Transverse colon (tissue), 4 donors: Measurements from ENCODE around the gene PRSS50. TPM values are rescaled to one million over a fixed set of nuclear protein-coding genes. Genes with fewer than 3 reads are reported as not detected.
A peak's percentile ranks its signal among the peaks of the same experiment; 100 is the strongest.

Experiments
- DNase-seq: peaks from one replicate; pipeline ENCODE4 v3.0.0-alpha.2; 2019
- H3K27ac ChIP-seq, 4 donors: fragments of 200-600 bp; sonication (generic); 2 replicates each; pipeline ENCODE4 v1.5.1; 2016 to 2018; ENCODE audit warnings: inconsistent platforms in 4 of 4
- H3K27me3 ChIP-seq: fragments of 200-600 bp; sonication (generic); 2 replicates; pipeline ENCODE4 v1.5.1; 2017; ENCODE audit warnings: inconsistent platforms
- H3K36me3 ChIP-seq, 4 donors: fragments of 200-600 bp; sonication (generic); 2 replicates each; pipeline ENCODE4 v1.5.1; 2017 to 2019; ENCODE audit warnings: inconsistent platforms in 4 of 4
- H3K4me1 ChIP-seq, 4 donors: fragments of 200-600 bp; sonication (generic); 2 replicates each; pipeline ENCODE4 v1.5.1; 2017 to 2020; ENCODE audit warnings: inconsistent platforms in 4 of 4
- H3K4me3 ChIP-seq, 4 donors: fragments of 200-600 bp; sonication (generic); 1 replicate in 1 of 4; 2 replicates in 3 of 4; pipeline versions ENCODE4 v1.5.1 to v1.6.1; 2017 to 2019; ENCODE audit warnings: inconsistent platforms in 4 of 4
- H3K9me3 ChIP-seq, 2 donors: fragments of 200-600 bp; sonication (generic); 2 replicates each; pipeline ENCODE4 v1.5.1; 2017 to 2019; ENCODE audit warnings: inconsistent platforms in 2 of 2
- EP300 ChIP-seq: sonication (generic); formaldehyde crosslinking; IDR thresholded peaks from one replicate; pipeline ENCODE4 v1.6.1; 2017; ENCODE audit warnings: antibody characterized with exemption, low read depth
- POLR2A ChIP-seq: fragments of 450-650 bp; IDR thresholded peaks from one replicate; pipeline ENCODE4 v1.6.1; 2016; ENCODE audit warnings: antibody characterized with exemption, mild to moderate bottlenecking, moderate library complexity
- POLR2AphosphoS5 ChIP-seq, 3 donors: sonication (generic); formaldehyde crosslinking; IDR thresholded peaks; one replicate each; pipeline ENCODE4 v1.6.1; 2016; ENCODE audit warnings: antibody characterized with exemption in 3 of 3
- WGBS, 2 donors: methylation state at CpG; one replicate each; pipeline ENCODE4 v1.1.5; 2018; ENCODE audit warnings: low coverage in 1 of 2; 5-methylcytosine and 5-hydroxymethylcytosine counted together
- in situ Hi-C, 4 donors: fragments of 200-750 bp; cut with MboI; loops; one replicate each; pipeline versions ENCODE4 v1.15.0 to v1.15.1; 2017; ENCODE audit warnings: low sequenced_read_pairs in 3 of 4, low pct_ligation_motif_present in 1 of 4, low pct_unique_long_range_greater_than_20kb in 1 of 4
- intact Hi-C: fragments of 100-400 bp; cut with DNase I; formaldehyde crosslinking; loops from one replicate; pipeline ENCODE4 v1.15.1; 2023; ENCODE audit warnings: low total_unique reads
- small RNA-seq, 4 donors: library from RNA; depleted of rRNA; stranded (forward); fragments of <200 nt; gene quantifications; one replicate each; pipeline ENCODE3, GENCODE V24; 2016
- total RNA-seq, 4 donors: library from RNA; depleted of rRNA; stranded (reverse); fragments of >200 nt; gene quantifications; one replicate each; pipeline ENCODE4 v1.1.0, GENCODE V29; 2016
- TF ChIP-seq, protein P1 (sequence below), 5 experiments: fragments of 200-600 bp in 3 of 5; fragments of 450-650 bp in 2 of 5; sonication (generic) in 3 of 5; IDR thresholded peaks; 1 replicate in 2 of 5; 2 replicates in 3 of 5; pipeline ENCODE4 v1.5.1; 2016 to 2017; ENCODE audit warnings: antibody characterized with exemption in 5 of 5, inconsistent platforms in 3 of 5, mild to moderate bottlenecking in 2 of 5, moderate library complexity in 1 of 5

The PRSS50 gene
- total RNA-seq, 4 donors from 2014 or later, result 0.14 TPM; not detected in 3

DNA sequence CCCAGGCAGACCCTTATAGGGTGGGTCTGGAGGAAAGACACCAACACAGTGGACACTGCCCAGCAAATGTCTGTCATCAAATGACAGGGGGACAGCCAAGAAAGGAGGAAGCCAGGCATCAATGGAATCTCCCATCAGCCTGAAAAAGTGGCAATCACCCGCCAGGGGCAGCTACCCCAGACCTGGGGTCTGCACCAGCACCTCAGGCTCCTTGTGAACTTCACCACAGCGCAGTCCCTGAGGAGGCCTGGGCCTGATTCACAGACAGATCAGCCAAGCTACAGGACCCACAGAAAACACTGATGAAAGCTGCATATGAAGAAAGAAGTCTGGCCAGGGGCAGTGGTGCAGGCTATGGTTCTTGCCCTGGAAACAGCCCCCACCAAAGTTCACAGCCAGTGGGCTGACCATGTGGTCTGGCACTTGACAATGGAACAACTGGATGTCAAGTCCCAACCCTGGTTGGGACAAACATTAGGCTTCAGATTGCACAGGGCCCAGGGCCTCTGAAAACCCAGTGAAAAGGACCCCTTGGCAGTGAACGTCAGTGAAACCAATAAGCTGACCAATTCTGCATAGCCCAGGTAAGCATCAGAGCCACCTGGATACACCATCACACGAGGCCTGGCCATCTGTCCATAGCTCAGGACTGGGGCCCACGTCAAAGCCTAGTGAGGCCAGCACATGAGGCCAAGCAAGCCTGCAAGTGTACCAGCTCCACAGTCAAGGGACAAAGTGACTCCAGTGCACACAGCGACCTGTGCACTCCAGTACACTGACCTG, 53.3 kb downstream of the PRSS50 start:
- WGBS, 2 donors, result 58 to 77% methylated on average over 3 to 6 of the region's 6 CpGs
- H3K27ac ChIP-seq, result no peak overlapping the region
- DNase-seq, result no peak
- peaks cover 0 to 9% (median 2%) of the 10 kb centered on the region in 4 donors for H3K4me1 ChIP-seq
- TF ChIP-seq POLR2A (no peak), POLR2AphosphoS5 (IDR thresholded peaks at IDR 0.05) (no peak)
- TF ChIP-seq, protein P1, sequence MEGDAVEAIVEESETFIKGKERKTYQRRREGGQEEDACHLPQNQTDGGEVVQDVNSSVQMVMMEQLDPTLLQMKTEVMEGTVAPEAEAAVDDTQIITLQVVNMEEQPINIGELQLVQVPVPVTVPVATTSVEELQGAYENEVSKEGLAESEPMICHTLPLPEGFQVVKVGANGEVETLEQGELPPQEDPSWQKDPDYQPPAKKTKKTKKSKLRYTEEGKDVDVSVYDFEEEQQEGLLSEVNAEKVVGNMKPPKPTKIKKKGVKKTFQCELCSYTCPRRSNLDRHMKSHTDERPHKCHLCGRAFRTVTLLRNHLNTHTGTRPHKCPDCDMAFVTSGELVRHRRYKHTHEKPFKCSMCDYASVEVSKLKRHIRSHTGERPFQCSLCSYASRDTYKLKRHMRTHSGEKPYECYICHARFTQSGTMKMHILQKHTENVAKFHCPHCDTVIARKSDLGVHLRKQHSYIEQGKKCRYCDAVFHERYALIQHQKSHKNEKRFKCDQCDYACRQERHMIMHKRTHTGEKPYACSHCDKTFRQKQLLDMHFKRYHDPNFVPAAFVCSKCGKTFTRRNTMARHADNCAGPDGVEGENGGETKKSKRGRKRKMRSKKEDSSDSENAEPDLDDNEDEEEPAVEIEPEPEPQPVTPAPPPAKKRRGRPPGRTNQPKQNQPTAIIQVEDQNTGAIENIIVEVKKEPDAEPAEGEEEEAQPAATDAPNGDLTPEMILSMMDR (IDR thresholded peaks at IDR 0.05), result no peak
- no peak overlapping the region for H3K4me3 ChIP-seq
- in situ Hi-C loops, result no loop called here
- no peaks in the 10 kb centered on the region for H3K27me3 ChIP-seq
- intact Hi-C loops, result no loop called here
- no peaks in the 10 kb centered on the region for H3K9me3 ChIP-seq
- no peaks in the 10 kb centered on the region for H3K36me3 ChIP-seq

DNA sequence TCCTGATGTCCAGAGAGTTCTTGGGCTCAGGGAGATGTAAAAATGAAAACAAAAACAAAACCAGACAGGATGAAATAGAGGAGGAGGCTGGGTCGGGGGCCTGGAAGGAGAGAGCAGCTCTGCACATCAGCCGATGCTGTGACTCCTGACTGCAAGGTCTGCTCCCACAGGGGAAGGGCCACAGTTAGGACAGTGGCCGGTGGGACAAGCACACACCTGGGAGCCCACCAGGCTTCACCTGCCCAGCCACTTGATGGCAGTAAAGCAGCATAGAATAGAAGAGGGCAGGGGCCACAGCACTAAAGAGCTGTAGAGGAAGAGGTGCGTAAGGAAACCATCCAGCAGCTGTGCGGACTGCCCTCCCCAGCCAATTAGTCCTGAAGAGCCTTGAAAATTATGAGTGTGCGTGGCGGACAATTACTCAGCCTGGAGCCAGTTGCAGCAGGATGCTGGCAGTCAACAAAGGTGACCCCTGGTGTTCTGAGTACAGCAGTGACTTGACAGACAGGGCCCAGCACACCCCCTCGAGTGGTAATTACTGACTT, 54.0 kb downstream of the PRSS50 start:
- in situ Hi-C loops, result no loop called here
- no peak for TF ChIP-seq POLR2A
- TF ChIP-seq, protein P1 (IDR thresholded peaks at IDR 0.05), result peak in 2 of 5 experiments; percentile 12 to 26
- TF ChIP-seq POLR2AphosphoS5 (IDR thresholded peaks at IDR 0.05), result no peak
- no peak for TF ChIP-seq EP300
- Histone ChIP-seq H3K9me3 (no peaks in the 10 kb centered on the region), H3K36me3 (no peaks in the 10 kb centered on the region), H3K4me1 (peaks cover 0 to 9% (median 2%) of the 10 kb centered on the region in 4 donors), H3K27me3 (no peaks in the 10 kb centered on the region), H3K27ac (no peak overlapping the region), H3K4me3 (no peak overlapping the region)
- DNase-seq, result peak; percentile 6
- intact Hi-C loops, result no loop called here
- WGBS, 2 donors, result 59% methylated on average over 8 of the region's 8 CpGs; no CpG with 5 or more reads in 1 of the 2 donors

- TF ChIP-seq POLR2A (no peak), EP300 (no peak), POLR2AphosphoS5 (IDR thresholded peaks at IDR 0.05) (no peak)
- TF ChIP-seq, protein P1 (IDR thresholded peaks at IDR 0.05), result no peak
- in situ Hi-C loops, result no loop called here
- H3K4me1 ChIP-seq, result peaks cover 0 to 9% (median 2%) of the 10 kb centered on the region in 4 donors
- no peak overlapping the region for H3K27ac ChIP-seq
- H3K9me3 ChIP-seq, result no peaks in the 10 kb centered on the region
- WGBS, 2 donors, result 60 to 69% methylated on average over 1 to 17 of the region's 17 CpGs
- intact Hi-C loops, result no loop called here
- H3K4me3 ChIP-seq, result no peak overlapping the region
- H3K27me3 ChIP-seq, result no peaks in the 10 kb centered on the region
- peak; percentile 18 for DNase-seq
- H3K36me3 ChIP-seq, result no peaks in the 10 kb centered on the region
Measured at GRCh38 chr3:46662771-46663551, 54.7 kb downstream of the PRSS50 start.

Small RNA genes within 50 kb of the gene (small RNA-seq; reads per million reads assigned to genes)
- 0 reads per million in 4 donors for gene PRSS45

Other genes with a start within 250 kb of the PRSS50 start
- not detected for gene RTP3, start 219.9 kb downstream of the PRSS50 start, total RNA-seq
- gene LRRC2, start 151.6 kb downstream of the PRSS50 start, total RNA-seq, result 1 to 10 TPM in 2 of 4 donors, under 1 TPM in 1, not detected in 1; 1.00 to 2.0 (median 1.6) TPM
- not detected for gene FAM240A, start 105.3 kb downstream of the PRSS50 start, total RNA-seq
- 100 to 1,000 TPM in 2 of 4 donors, 10 to 100 TPM in 2; 67.5 to 212 (median 116) TPM for gene ALS2CL, start 24.2 kb downstream of the PRSS50 start, total RNA-seq
- not detected for gene TMIE, start 16.5 kb downstream of the PRSS50 start, total RNA-seq
- 10 to 100 TPM in 1 of 4 donors, 1 to 10 TPM in 1, under 1 TPM in 1, not detected in 1; 0.82 to 16.1 (median 1.4) TPM for gene MYL3, start 145.6 kb upstream of the PRSS50 start, total RNA-seq
- gene PTH1R, start 159.9 kb upstream of the PRSS50 start, total RNA-seq, result 1 to 10 TPM in 2 of 4 donors, under 1 TPM in 1, not detected in 1; 0.60 to 2.5 (median 1.4) TPM